ENCODE results near the gene KCNC2.

KCNC2 gene

DNA sequence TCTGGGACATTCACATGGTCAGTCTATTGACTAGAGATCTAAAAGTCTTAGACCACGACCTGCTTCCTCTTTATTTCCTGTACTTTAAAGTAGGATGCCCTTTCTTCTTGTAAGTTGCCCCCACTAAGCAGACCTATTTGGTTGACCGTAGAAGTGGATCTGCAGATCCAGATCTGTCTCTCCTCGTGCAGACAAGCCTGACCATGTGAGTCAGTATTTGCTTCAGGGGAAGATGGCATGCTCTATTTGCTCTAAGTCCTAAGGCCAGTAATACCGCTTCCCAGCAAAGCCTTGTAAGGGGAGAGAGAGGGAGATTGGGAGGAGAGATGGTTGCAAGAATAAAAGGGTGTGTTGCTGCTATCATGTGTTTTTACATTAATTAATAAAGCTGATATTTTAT, 46.8 kb downstream of the KCNC2 start:
- no peak for DNase-seq (ENCODE audit: low read depth in 1 of 2, low spot score in 1 of 2)

- no peak for DNase-seq (ENCODE audit: low read depth in 1 of 2, low spot score in 1 of 2)
Measured at GRCh38 chr12:75161488-75161887, 48.2 kb downstream of the KCNC2 start.

DNA sequence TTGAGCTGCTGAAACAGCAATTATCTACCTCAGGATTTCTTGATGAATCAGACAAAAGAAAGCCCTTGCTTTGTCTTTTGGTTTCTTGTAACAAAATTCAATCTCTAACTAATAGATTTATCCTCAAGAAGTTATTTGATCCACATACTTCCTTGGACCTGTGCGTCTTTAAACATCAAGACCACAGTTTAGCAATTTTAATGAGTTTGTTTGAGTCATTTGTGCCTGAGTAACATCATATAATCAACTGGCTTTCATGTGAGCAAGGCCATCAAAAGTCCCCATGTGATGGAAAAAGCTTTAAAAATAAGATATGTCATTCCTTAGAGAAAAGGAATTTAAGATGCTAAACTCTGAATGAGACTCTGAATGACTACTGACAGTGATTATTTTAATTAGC, 52.3 kb downstream of the KCNC2 start:
- DNase-seq (ENCODE audit: low read depth in 1 of 2, low spot score in 1 of 2), result no peak

GRCh38 chr12:75155962-75156361, 53.7 kb downstream of the KCNC2 start:
- DNase-seq (ENCODE audit: low read depth in 1 of 2, low spot score in 1 of 2), result no peak

DNA sequence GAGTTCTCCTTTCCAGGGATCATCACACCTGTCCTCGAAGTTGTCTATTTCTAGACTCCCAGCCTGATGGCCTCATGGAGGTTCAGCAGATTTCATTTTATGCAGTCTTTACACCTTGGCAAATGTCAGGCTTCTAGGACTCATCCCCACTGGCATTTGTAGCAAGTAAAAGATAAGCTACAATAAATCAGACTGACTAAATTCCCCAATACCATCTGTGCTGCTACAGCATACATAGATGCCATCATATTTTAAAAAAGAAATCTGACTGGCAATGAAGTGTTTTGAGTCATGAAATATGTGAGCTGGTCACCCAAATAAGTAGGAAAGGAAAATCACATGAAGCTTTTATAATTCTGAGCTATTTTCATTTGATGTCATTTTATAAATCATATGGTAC, 55.3 kb downstream of the KCNC2 start:
- no peak for DNase-seq (ENCODE audit: low read depth in 1 of 2, low spot score in 1 of 2)

GRCh38 chr12:75139196-75139595, 70.4 kb downstream of the KCNC2 start:
- no peak for DNase-seq (ENCODE audit: low read depth in 1 of 2, low spot score in 1 of 2)

- no peak for DNase-seq (ENCODE audit: low read depth in 1 of 2, low spot score in 1 of 2)
Measured at GRCh38 chr12:75137896-75138295, 71.7 kb downstream of the KCNC2 start.

- no peak for DNase-seq (ENCODE audit: low read depth in 1 of 2, low spot score in 1 of 2)
Measured at GRCh38 chr12:75135026-75135425, 74.6 kb downstream of the KCNC2 start.

GRCh38 chr12:75130811-75131210, 78.8 kb downstream of the KCNC2 start:
- DNase-seq (ENCODE audit: low read depth in 1 of 2, low spot score in 1 of 2), result no peak

- DNase-seq (ENCODE audit: low read depth in 1 of 2, low spot score in 1 of 2), result no peak
Measured at GRCh38 chr12:75129275-75129674, 80.4 kb downstream of the KCNC2 start.

GRCh38 chr12:75121036-75121705, 88.5 kb downstream of the KCNC2 start:
- DNase-seq (ENCODE audit: low read depth in 1 of 2, low spot score in 1 of 2), result no peak

DNA sequence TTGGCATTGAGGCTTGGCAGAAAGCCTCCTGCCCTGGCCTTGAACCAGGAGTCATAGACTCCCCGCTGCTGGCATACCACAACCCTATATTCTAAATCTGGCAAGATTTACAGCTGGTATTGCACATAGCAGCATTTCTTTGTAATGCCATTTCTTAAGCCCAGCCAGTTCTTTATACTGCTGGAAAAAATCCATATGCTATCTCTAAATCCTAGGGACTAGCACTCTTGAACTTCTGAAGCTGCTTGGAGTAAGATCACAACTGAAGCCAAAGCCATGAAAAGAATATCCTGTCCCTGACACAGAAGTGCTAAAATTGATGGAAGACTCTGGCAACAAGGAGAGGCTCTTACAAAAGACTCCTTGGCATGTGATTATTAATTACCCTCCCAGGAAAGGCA, 89.3 kb downstream of the KCNC2 start:
- DNase-seq (ENCODE audit: low read depth in 1 of 2, low spot score in 1 of 2), result no peak

DNA sequence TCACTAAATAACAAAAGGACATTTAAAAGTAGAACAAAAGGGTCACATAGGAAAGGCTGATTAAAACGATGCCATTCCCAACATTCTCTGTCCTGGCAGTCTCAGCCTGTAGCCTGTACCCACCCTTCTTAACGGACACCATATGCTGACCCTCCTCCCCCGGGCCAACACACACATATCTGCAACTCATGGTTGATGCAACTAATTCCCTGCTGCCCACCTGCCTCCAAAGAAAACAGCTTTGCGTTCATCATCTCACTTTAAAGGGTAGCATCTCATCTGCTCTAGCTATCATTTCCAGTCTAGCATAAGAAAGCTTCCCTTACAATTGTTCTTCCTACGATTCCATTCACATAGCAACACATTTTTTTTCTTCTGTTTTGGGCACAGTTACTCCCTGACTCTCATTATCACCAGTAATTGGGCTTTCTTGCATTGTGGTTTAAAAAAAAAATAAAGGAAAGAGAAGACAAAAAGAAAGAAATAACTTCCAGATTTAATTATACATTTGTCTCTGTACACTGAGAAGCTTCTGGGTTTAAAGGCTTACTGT, 92.9 kb downstream of the KCNC2 start:
- no peak for DNase-seq (ENCODE audit: low read depth in 1 of 2, low spot score in 1 of 2)

GRCh38 chr12:75115748-75116147, 93.9 kb downstream of the KCNC2 start:
- no peak for DNase-seq (ENCODE audit: low read depth in 1 of 2, low spot score in 1 of 2)

DNA sequence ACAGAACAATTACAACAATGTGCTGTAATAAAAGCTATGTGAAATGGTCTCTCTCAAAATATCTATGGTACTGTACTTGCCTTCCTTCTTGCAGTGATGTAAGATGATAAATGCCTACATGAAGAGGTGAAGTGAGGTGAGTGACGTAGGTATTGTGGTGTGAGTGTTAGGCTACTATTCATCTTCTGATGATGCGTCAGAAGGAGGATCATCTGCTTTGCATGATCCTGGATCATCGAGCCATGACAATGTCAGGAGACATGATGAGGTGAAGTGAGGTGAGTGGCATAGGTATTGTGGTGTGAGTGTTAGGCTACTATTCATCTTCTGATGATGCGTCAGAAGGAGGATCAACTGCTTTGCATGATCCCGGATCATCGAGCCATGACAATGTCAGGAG, 105.8 kb downstream of the KCNC2 start:
- DNase-seq (ENCODE audit: low read depth in 1 of 2, low spot score in 1 of 2), result no peak

DNA sequence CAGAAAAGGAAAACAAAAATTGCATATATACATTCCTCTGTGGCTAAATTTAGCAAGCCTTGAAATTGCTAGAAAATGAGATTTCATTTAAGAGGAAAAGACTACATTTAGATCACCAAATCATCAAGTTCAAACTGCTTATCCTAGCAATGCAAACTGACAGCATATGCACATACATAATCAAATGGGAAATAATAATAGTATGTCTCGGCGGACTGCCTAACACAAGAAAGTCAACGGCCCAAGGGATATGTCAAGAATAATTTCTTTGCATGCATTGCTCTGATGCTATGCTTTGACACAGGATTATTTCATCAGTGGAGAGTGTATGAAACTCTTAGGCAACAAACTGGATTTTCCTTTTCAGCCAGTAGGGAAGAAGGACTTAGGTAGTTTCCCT, 107.9 kb downstream of the KCNC2 start:
- no peak for DNase-seq (ENCODE audit: low read depth in 1 of 2, low spot score in 1 of 2)

DNA sequence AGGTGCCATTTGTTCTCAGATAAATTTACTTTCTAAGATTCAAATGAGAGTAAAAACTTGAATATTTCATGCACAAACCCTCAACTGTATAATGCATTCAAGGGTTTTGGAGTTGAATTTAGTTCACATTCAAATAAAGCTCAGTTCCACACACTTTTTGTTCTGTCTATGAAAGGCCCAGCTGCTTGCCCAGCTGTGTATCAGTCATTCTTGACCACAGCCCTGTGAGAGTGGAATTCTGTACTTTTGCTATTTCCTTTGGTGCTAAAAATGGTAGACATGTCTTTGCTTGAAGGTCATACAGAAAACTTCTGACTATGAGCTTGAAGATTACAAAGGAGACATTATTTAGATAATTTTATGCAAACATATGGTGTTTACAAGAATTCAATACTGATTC, 110.4 kb downstream of the KCNC2 start:
- DNase-seq (ENCODE audit: low read depth in 1 of 2, low spot score in 1 of 2), result no peak

DNA sequence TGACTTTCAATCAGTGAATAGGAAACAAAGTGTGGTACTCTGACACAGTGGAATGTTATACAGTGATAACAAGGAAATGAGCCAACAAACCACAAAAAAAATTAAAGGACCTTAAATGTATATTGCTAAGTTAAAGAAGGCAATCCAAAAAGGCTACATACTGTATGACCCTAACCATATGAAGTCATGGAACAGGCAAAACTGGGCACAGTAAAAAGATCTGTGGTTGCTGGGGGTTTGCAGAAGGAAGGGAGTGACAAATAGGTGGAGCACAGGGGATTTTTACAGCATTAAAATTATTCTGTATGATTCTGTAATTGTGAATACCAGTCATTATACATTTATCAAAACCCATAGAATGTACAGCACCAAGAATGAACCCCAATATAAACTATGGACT, 112.6 kb downstream of the KCNC2 start:
- no peak for DNase-seq (ENCODE audit: low read depth in 1 of 2, low spot score in 1 of 2)

DNA sequence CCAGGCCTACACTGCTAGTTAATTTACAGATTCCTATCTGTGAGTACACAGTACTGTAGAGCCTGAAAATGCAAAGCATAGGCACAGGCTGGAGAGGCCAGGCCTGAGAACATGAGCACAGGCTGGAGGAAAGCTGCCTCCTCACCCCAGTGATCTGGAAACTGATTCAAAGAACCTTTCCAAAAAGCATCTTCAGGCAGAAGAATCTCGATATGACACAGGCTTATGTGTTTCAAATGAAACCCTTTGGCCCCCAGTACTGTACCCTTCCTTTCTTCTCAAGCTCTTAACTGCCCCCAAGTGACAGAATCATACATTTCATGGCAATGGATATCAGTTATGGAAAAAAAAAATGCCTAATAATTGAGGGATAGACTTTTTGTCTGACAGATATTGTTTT, 122.0 kb downstream of the KCNC2 start:
- no peak for DNase-seq (ENCODE audit: low read depth in 1 of 2, low spot score in 1 of 2)

GRCh38 chr12:75086091-75087038, 123.3 kb downstream of the KCNC2 start:
- no peak for DNase-seq (ENCODE audit: low read depth in 1 of 2, low spot score in 1 of 2)

DNA sequence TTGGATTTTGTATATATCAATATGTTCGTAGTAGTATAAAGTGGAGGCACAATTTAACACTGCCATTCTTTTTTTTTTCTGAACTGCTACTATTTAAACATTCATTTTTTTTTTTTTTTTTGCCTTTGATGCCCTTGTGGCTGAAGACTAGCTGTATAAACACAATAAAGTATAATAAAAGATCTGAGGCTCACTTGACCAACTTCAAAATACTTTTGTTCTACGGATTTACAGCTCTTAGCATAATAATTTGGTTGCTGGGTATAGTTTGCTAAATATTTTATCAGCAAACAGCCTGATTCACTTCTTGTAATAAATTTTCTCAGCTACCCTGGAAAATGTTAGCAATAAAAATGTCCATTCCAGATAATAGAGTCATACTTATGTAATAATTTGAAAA, 128.3 kb downstream of the KCNC2 start:
- DNase-seq (ENCODE audit: low read depth in 1 of 2, low spot score in 1 of 2), result no peak

DNA sequence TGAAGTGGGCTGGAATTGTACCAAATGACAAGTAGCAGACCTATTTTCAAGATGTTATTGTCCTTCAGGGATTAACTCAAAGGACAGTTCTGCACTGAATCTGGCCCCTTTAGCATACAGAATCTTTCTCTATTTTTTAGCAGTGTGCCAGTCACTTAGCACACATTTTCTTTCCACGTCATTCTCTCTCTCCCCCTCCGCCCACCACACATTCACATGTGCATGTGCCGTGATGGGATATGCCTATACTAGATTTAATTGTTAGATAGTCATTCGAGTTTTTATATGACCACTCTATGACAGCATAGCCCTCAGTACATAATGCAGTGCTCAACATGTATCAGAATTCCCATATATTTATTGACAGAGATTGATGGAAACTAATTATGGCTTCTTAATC, 129.1 kb downstream of the KCNC2 start:
- DNase-seq (ENCODE audit: low read depth in 1 of 2, low spot score in 1 of 2), result no peak
